ENCODE measurements around the gene RERE.

The RERE gene

DNA sequence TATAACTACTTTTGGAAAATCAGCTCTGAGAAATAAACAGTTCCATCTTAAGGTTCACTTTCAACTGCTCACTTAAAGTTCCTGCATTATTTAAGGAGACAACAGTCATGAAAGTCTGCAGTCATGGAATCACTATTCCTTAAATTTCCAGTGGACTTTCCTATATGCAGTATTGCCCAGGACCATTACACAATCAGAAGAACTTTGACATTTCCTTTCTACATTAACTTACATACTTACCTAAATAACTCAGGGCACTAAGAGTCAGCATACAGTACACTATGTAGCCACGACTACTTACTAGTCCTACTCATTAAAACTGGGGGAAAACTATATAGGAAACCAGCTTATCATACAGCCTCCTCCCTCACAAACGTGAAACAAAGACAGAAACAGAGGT, 279.4 kb downstream of the RERE start:
- no peak for DNase-seq

DNA sequence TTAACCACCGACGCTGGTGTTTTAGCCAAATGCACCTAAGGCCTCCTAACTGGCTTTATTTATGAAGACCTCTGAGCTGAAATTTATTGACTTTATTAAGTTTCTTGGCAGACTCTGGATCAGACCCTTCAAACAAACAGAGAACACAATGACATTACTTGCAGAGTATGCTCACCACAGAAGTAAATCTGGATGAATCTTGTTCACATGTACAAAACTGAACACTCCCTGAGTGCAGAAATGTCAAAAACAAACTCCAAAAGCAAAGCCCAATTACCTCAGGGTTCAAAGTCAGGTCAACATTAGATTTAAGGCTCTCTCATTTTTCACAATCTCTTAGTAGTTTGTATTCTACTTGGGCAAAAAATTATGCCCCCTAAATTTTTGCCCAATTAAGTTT, 280.9 kb downstream of the RERE start:
- no peak for DNase-seq

DNA sequence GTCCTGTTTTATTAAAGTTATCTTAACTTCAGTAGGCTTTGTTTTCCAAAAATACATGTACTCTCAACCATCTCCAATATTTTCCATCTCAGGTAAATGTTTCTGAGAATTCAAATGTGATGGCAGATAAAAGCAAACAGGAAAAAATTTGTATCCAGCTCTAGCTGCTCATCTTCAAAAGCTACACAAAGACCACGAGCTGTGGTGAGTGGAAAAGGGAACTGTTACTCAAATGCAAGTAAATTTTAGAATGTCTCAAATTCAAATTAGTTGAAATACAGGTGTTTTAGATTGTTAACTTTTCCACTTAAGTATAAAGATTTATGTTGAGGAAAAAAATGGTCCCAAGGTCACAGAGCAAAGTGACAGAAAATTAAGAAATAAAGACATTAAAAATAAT, 283.5 kb downstream of the RERE start:
- DNase-seq, result no peak

DNA sequence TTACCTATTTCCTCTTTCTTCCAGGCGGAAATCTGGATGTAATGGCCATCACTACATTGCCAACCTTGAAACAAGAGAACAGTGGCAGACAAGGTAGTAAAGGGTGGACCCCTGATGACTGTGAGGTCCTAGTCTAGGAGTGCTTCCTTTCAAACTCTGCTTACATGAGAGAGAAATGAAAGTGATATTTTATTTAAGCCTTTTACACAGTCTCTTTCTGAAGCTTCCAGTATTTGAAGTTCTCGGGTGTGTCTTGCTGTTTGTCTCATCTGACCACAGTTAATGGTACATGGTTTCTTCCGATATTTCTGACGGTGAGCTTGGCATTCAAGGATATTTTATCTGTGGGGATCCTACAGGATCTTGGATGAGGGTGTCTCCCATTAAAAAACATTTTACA, 284.3 kb downstream of the RERE start:
- no peak for DNase-seq

DNA sequence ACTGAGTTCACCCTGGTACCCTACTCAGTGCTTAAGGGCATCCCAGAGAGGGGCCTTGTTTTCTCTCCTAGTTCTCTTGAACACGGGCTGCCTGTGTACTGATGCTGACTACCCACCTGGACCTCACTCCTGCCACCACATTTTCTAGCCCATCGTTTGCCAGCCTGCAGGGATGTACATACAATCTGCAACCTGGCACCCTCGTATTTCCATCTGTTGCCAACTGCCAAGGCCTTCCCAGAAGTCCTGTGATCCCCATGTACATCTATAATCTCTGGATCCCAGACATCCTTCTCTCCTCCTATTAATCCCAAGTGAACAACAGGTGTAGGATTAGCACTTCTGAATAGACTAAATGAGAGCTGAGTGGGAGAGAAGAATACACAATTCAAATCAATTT, 287.5 kb downstream of the RERE start:
- no peak for DNase-seq

DNA sequence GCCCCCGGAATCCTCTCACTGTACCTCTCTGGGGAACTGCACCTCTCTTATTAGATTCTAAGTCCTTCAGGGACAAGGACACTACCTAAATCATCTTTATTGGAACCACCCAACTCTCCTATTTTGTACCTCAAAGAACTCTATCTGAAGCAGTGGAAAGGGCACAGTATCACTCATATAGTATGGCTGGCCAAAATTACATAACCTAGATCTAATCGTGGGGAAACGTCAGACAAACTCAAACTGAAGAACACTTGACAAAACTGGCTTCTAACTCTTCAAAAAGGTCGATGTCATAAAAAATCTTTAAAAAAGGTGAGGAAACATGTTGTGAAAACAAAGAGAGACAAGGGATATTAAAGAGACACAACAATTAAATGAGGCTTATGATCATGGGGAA, 289.5 kb downstream of the RERE start:
- no peak for DNase-seq

DNA sequence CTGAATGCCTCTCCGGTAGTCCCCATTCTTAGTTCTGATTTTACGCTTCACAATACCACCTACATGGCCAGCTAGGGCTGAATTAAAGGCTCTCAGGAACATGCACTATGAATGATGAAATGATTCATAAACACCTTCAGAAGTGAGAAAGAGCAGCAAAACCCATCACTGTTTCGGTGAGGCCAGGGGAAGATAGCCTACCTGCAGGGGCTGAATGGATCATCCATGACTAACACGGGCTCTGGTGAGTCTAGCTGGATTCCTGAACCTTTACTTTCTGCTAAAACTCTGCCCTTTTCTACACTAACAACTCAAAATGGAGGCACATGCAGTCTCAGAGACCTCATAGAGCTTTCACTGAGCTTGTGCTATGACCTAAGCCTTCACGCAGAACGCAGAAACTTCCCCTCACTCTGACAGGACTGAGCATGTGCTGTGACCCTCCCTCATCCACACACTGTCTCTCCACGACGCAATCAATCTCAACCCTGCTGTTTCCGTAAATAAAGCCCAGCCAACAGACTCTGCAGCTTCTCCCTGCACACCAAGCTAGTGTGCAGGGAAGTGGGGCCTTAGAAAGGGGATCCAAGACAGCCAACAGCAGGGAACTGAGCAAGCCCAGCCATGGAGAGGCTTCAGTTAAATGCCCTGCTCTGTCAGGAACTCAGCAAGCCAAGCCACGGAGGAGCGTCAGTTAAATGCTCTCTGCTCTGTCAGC, 291.7 kb downstream of the RERE start:
- DNase-seq, result peak; percentile 96

DNA sequence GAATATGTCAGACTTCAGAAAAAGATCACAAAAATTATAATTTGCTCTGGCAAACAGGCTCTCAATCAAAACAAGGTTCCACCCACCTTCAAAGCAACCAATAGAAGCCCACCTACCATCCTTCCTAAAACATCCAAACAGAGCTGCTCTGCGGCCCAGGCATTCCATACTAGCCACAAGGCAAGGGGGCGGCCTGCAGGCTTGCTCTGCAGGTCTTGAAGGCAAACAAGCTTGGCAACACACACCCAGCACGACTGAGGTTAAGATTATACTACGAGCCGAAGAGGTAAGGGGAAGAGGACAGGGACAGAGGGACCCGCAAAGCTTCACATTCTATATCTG, 292.3 kb downstream of the RERE start:
- DNase-seq, result no peak

DNA sequence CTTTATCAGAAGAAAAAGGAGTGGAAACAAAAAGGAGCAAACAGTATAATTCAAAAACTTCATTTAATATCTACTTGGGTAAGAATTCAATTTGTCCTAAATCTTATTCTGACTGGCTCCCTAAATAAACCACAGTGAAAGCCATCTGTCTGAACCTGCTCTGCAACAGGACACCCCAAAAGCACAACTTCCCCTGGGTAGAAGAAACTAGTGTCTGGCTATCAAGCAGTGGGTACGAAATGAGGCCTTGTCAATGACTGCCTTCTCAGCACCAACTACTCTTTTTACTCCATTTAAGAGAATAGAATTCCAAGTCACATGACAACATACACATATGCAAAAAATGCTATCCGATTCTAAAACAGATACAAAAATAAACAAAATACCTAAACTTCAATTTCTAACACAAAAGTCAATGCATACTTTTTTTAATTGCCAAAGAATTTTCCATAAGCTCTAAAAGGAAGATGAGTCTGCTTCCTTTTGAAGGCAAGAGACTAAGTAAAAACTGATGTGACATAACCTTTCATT, 292.7 kb downstream of the RERE start:
- DNase-seq, result no peak

DNA sequence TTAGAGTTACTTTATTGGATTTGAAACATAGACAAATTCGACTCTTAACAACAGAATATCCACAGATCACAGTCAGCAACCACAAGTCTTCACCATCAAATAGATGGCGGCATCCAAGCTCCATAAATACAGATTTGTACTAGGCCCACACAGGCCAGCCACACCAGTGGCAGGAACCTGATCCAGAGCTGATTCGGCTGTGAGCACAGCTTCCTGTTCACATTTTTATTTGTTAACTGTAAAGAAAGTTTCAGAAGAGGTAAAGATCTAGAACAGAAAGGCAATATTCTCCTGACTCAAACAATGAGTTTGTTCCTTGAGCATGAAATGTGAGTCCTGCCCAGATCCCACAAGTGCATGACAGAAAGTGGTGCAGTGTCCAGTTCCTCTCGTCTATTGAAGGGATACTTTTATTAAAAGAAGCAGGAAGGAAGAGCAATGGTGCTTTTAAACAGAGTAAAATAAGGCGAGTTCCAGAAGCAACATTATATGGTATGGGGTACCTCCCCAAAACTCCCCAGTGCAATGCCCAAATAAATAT, 293.7 kb downstream of the RERE start:
- no peak for DNase-seq

DNA sequence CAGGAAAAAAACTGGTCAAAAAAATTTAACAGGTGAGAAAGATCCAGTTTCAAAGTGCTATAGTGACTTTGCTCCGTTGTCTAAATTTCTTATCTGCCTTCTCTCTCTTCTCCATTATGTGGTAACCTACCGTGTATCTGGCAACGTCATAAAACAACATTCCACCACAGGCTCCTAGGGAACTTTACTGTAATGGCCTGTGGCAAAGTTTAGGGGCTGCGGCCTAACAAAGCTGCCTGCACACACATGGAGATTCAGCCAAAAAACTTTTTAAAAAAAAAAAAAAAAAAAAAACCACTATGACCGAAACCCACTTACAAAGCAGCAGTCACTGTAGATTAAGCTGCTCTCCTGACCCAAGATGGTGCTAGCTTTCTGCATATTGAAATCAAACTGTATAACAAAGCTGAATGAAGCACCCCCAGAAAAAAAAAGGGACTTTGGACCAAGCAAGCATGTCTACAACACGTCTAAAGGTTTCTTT, 296.9 kb downstream of the RERE start:
- no peak for DNase-seq

DNA sequence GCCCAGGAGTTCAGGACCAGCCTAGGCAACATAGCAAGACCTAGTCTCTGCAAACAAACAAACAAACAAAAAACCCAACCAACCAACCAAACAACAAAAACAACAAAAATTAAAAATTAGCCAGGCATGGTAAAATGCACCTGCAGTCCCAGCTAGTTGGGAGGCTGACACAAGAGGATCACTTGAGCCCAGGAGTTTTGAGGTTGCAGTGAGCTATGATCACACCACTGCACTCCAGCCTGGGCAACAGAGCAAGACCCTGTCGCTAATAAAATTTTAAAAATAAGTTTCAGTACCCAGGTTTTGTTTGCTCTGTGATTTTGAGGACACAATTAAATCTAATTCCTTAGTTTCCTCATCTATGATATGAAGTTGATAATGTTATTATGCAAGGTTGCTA, 298.3 kb downstream of the RERE start:
- DNase-seq, result no peak

DNA sequence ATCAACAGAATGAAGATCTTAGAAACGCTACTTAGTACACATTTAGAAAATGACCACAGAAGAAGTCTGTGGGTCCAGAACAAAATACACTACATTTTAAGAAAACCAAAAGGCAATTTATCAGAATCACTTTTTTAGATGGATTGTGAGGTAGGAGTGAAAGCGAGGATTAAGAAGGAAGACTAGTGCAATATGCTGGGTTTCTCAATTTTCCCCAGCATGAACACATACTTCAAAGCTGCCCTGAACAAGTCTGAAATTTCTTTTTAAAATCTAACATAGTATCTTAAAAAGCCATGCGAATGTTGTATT, 299.0 kb downstream of the RERE start:
- no peak for DNase-seq

DNA sequence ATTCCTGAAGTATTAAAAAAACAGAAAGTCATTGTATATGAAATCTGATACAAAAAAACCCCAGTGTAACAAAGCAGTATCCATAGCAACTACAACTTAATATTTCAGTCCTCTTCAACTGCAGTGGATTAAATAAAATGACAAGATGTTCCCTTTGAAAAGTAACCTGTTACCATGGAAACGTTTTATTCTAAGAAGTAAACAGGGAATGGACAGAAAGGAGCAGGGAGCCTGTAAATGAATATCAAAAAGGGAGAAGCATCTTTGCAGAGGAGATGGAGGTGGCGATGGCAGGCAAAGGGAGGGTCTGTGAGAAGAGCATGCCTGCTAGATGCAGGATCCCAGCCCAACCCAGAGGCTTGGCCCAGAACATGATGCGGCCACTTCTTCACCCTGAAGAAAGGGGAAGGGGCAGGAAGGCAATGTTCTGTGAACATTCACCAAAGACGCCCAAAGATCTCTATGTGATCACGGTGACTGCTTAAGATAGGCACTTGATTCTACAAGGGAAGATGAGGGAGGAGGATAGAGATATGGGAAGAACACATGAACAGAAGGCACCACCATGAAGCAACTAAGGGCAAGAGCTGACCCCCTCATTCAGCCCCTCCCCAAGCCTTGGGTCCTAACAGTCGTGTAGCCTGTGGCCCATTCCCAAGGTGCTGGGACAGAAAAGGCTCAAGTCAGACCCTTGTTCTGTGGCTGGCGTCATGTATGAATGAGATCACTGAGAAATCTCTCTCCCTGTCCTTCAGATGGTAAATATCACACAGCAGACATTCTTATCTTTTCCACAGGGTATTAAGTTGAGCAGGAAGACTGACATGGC, 299.6 kb downstream of the RERE start:
- no peak for DNase-seq

DNA sequence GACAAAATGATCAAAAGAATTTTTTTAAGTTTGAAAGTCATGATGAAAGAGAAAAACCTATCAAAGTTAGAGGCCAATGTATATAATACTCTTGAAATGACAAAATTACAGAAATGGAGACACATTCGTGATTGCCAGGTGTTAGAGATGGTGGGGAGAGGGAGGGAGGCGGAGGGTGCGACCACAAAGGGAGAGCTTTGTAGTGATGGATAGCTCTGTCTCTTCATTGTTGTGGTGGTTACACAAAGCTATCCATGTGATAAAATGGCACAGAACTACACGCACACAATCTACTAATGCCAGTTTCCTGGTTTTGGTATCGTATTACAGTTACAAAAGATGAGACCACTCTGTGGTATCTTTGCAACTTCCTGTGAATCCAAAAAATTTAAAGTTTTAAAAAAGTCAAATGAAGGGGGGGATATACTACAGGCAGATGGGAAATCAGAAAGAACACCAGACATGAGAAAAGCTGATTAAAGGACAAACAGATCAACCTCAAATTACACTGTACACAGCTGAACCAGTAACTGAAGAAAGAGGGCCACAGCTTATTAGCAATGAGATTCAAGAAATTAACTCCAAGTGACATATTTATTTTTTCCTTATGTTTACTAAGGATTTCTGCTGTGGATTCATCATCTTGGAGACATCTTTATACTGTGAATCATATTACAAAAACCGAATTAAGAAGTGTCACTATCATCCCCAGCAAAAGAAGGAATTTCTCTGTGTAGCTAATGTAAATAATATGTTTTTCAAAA, 300.5 kb downstream of the RERE start:
- DNase-seq, result no peak

DNA sequence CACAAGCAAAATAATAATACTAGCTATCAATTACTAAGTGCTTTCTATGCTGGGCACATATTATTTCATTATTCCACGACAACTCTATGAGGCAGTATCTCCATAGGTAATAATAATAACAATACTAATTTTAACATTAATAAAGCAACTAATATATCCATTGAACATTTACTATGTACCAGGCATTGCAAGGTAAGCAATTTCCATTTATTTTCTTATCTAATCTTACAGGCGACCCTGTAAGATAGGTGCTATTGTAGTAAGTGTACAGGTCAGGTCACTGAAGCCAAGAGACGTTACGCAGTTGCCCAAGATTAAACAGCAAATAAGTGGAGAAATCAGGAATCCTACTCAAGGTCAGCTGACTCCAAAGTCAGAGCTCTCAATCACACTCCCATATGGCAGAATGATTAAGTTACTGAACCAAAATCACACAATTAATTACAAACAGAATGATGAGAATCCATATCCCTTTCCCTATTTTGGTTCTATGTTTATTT, 301.1 kb downstream of the RERE start:
- DNase-seq, result no peak

DNA sequence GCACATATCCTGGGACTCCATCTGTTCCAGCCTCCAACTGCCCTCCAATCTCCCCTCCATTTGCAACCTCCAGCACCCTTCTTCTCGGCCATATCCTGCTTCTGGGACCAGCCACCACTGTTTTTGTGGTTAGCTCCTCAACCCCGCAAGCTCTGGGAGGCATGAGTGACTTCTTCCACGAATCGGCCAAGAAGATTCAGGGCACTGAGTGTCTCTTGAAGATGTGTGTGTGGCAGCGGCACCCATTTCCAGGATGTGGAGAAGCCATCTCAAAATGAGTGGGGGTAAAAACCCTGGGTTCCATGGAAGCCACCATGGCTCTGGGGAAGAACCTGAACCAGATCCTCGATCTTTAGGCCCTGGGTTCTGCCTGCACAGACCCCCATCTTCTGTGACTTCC, 304.9 kb downstream of the RERE start:
- DNase-seq, result no peak

DNA sequence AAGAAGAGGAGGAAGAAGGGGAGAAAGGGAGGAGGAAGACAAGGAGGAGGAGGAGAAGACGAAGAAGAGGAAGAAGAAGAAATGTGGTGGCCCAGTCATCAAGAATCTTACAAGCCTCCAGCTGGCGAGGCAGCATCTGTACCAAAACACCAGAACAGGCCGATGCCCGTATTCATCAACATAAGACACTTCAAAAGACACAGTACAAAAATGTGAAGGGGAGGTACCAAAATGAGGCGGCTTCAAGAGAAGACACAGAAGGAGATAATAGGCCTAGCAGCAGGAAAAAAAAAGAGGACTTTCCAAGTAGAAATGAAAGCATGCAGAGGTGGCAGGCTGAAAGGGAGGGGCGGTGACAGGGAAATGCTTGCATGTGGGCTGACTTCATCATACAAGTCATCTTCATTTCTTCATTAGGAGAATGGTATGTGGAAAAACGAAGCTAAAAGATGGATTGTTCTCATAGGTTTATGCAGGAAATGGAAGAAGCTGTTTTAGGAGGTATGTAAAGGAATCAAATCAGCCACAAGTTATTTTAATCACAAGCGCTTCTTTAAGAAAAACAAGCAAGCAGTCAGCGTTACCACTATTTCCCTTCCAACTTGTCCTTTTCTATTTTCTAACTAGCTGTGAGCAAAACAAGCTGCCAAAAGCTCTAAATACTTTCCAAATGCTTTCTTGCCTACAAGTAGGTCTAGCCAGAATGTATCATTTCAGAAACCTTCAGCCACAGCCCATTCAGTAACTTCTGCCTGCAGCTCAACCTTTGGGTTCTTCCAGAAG, 307.2 kb downstream of the RERE start:
- no peak for DNase-seq

DNA sequence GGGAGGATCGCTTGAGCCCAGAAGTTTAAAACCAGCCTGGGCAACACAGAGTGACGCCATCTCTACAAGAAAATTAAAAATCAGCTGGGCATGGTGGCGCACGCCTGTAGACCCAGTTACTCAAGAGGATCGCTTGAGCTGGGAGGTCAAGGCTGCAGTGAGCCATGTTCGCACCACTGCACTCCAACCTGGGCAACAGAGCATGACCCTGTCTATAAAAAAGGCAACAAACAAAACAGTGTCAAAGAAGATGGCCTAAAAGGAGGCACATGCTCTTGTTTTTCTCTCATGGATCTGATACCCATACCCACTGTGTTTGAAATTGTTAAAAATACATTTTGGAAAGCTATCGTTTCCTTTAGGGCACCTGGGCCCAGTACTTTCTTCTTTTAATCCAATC, 307.9 kb downstream of the RERE start:
- no peak for DNase-seq

DNA sequence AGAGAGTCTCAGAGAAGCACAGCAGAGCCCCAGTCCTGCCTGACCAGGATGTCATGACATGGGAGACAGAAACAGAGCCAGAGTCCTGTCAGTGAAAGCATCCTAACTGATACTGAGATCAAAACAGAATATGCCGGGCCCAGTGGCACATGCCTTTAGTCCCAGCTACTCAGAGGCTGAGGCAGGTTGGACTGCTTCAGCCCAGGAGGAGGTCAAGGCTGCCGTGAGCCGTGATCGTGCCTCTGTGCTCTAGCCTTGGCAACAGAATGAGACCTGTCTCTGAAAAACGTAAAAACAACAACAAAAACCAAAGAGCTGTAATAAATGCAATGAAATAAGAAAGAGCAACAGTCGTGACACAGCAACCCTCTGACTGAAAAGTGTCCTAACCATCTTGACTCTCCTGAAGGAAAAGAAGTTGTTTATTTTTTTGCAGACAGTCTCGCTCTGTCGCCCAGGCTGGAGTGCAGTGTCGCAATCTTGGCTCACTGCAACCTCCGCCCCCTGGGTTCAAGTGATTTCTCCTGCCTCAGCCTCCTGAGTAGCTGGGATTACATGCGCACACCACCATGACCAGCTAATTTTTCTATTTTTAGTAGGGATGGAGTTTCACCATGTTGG, 310.3 kb downstream of the RERE start:
- DNase-seq, result no peak

DNA sequence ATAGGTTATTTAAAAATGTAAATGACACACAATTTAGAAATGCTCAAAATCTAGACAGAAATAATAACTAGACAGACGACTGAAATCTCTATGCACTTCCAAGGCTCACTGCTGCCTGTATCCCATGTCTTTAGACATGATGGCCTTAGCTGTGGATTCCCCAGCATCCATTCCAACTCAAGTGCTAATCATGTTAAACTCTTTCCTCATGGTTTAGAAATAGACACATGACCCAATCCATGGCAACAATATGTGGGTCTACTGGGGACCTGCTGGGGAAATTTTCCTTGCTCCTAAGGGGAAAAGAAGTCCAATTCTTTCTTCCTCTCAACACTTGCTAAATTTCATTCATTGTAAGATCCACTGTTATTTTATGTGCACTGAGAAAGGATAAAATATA, 311.0 kb downstream of the RERE start:
- no peak for DNase-seq

DNA sequence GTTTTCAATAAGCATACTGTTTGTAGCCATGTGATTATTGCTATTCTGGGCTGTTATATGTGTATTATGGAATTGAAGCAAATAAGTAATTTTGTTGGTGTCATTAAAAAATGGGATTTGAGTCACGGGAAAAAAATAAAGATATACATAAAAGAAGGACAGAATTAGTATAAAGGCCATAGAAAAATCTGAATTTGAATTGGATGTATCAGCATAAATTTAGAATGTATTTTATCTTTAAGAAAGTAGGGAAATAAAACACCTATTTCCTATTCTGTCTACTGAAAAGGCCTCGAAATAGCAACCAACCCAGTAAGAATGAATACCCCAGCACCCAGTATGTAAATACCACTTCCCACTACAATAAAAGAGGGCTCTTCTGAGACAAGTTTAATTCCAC, 313.6 kb downstream of the RERE start:
- DNase-seq, result no peak
